Smooth muscle cell (in vitro differentiated cells): ENCODE data around the gene OLFM4. TPM values are rescaled to one million over a fixed set of nuclear protein-coding genes. Genes with fewer than 3 reads are reported as not detected.

ENCODE experiments used
- DNase-seq: peaks from one replicate; lab custom pipeline; 2025; ENCODE audit not compliant: unreplicated experiment; lab: John Stamatoyannopoulos, UW
- H2AFZ ChIP-seq: fragments of 200-600 bp; sonication (generic); 2 replicates; pipeline ENCODE4 v1.6.0; 2016; ENCODE audit warnings: antibody characterized with exemption, low read depth, mild to moderate bottlenecking
- H3F3A ChIP-seq: fragments of 200-600 bp; sonication (generic); 2 replicates; pipeline ENCODE4 v1.6.0; 2017; ENCODE audit warnings: antibody characterized with exemption, low read depth
- H3K27ac ChIP-seq: fragments of 200-600 bp; sonication (generic); 2 replicates; pipeline ENCODE4 v1.5.1; 2016; ENCODE audit warnings: low read depth, mild to moderate bottlenecking
- H3K27me3 ChIP-seq: fragments of 200-600 bp; sonication (generic); 2 replicates; pipeline ENCODE4 v1.6.1; 2016; ENCODE audit warnings: low read depth, mild to moderate bottlenecking
- H3K36me3 ChIP-seq: fragments of 200-600 bp; sonication (generic); 2 replicates; pipeline ENCODE4 v1.5.1; 2016; ENCODE audit warnings: low read depth
- H3K4me1 ChIP-seq: fragments of 200-600 bp; sonication (generic); 2 replicates; pipeline ENCODE4 v1.5.1; 2016; ENCODE audit warnings: low read depth
- H3K4me2 ChIP-seq: fragments of 200-600 bp; sonication (generic); 2 replicates; pipeline ENCODE4 v1.6.0; 2016; ENCODE audit warnings: mild to moderate bottlenecking
- H3K4me3 ChIP-seq: fragments of 200-600 bp; sonication (generic); 2 replicates; pipeline ENCODE4 v1.5.1; 2016; ENCODE audit warnings: mild to moderate bottlenecking
- H3K79me2 ChIP-seq: fragments of 200-600 bp; sonication (generic); 2 replicates; pipeline ENCODE4 v1.6.0; 2016; ENCODE audit warnings: low read depth, mild to moderate bottlenecking
- H3K9ac ChIP-seq: fragments of 200-600 bp; sonication (generic); 2 replicates; pipeline ENCODE4 v1.6.0; 2016; ENCODE audit warnings: low read depth
- H3K9me3 ChIP-seq: fragments of 200-600 bp; sonication (generic); replicated peaks from 2 replicates; pipeline ENCODE4 v1.5.1; 2016; ENCODE audit warnings: low read depth
- H4K20me1 ChIP-seq: fragments of 200-600 bp; sonication (generic); 2 replicates; pipeline ENCODE4 v1.6.0; 2016; ENCODE audit warnings: low read depth
- CTCF ChIP-seq: fragments of 200-600 bp; sonication (generic); IDR thresholded peaks from 2 replicates; pipeline ENCODE4 v1.5.1; 2017; ENCODE audit warnings: borderline replicate concordance, mild to moderate bottlenecking, antibody characterized with exemption; ENCODE audit not compliant: insufficient read depth, poor library complexity, severe bottlenecking
- WGBS: methylation state at CpG from one replicate; pipeline ENCODE4 v1.1.7; 2016; ENCODE audit warnings: low lambda C conversion rate; 5-methylcytosine and 5-hydroxymethylcytosine counted together
- polyA plus RNA-seq: library from polyadenylated mRNA; unstranded; fragments of >200 nt; fragmentation: Nextera tagmentation; extraction: Ambion mirVana; gene quantifications from 2 replicates; pipeline ENCODE4 v1.2.1, GENCODE V29; 2016
- total RNA-seq: library from RNA; depleted of rRNA; stranded (reverse); fragments of >200 nt; gene quantifications from 2 replicates; pipeline ENCODE4 v1.2.3, GENCODE V29; 2014

Gene OLFM4
- total and polyA plus RNA-seq, 2 experiments from 2014 or later = not detected

DNA sequence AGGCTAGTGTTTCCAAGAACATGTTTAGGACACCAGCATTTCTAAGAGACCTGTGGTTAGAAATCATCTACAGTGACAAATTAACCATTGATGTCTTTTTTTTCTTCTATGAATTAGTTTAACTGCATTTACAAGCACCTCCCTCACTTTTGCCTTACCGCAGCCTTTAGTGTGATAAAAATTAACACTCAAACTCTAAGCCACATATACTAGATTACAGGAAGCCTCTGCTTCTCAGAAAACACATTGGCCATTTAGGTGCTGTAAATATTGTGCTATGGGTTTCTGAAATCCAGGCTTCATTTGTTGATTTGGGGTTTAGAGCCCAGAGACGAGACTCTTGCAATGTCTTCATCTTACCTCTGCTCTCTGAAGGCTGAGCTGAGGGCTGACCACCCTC lies 34.6 kb upstream of the OLFM4 start:
- DNase-seq = no peak
- Histone ChIP-seq H2AFZ (no peak overlapping the region), H4K20me1 (no peaks in the 10 kb centered on the region), H3K4me2 (no peak overlapping the region), H3K9me3 (no peaks in the 10 kb centered on the region), H3K79me2 (no peaks in the 10 kb centered on the region), H3K27me3 (no peaks in the 10 kb centered on the region), H3K4me1 (peaks cover 7% of the 10 kb centered on the region), H3K4me3 (no peak overlapping the region), H3K9ac (no peak overlapping the region), H3K36me3 (no peaks in the 10 kb centered on the region), H3F3A (no peaks in the 10 kb centered on the region), H3K27ac (no peak overlapping the region)
- TF ChIP-seq CTCF = no peak
- WGBS = 75% methylated on average over 2 of the region's 2 CpGs

- peaks cover 7% of the 10 kb centered on the region for H3K4me1 ChIP-seq
- no peaks in the 10 kb centered on the region for H3K27me3 ChIP-seq
- TF ChIP-seq CTCF = no peak
- 87% methylated on average over 1 of the region's 1 CpG for WGBS
- H3K4me3 ChIP-seq = no peak overlapping the region
- no peak overlapping the region for H2AFZ ChIP-seq
- H3K4me2 ChIP-seq = no peak overlapping the region
- H3K9ac ChIP-seq = no peak overlapping the region
- no peaks in the 10 kb centered on the region for H3K36me3 ChIP-seq
- no peaks in the 10 kb centered on the region for H3K9me3 ChIP-seq
- H3K79me2 ChIP-seq = no peaks in the 10 kb centered on the region
- no peaks in the 10 kb centered on the region for H3F3A ChIP-seq
- no peak overlapping the region for H3K27ac ChIP-seq
- DNase-seq = no peak
- H4K20me1 ChIP-seq = no peaks in the 10 kb centered on the region
These were observed 33.7 kb upstream of the OLFM4 start for GRCh38 chr13:52994865-52995264.

GRCh38 chr13:52995946-52996345 lies 32.7 kb upstream of the OLFM4 start:
- 98% methylated on average over 2 of the region's 2 CpGs for WGBS
- no peak overlapping the region for H2AFZ ChIP-seq
- no peak overlapping the region for H3K27ac ChIP-seq
- no peaks in the 10 kb centered on the region for H3K79me2 ChIP-seq
- H4K20me1 ChIP-seq = no peaks in the 10 kb centered on the region
- H3K4me3 ChIP-seq = no peak overlapping the region
- H3K9ac ChIP-seq = no peak overlapping the region
- H3K9me3 ChIP-seq = no peaks in the 10 kb centered on the region
- H3K4me1 ChIP-seq = peaks cover 7% of the 10 kb centered on the region
- no peaks in the 10 kb centered on the region for H3K27me3 ChIP-seq
- H3F3A ChIP-seq = no peaks in the 10 kb centered on the region
- no peaks in the 10 kb centered on the region for H3K36me3 ChIP-seq
- DNase-seq = no peak
- H3K4me2 ChIP-seq = no peak overlapping the region
- TF ChIP-seq CTCF = no peak

GRCh38 chr13:52997951-52998876 lies 30.4 kb upstream of the OLFM4 start:
- H3K9me3 ChIP-seq = no peaks in the 10 kb centered on the region
- no peaks in the 10 kb centered on the region for H3F3A ChIP-seq
- no peak overlapping the region for H3K4me2 ChIP-seq
- 75% methylated on average over 5 of the region's 5 CpGs for WGBS
- H3K36me3 ChIP-seq = no peaks in the 10 kb centered on the region
- no peak overlapping the region for H3K27ac ChIP-seq
- H3K9ac ChIP-seq = no peak overlapping the region
- DNase-seq = no peak
- H3K4me1 ChIP-seq = peaks cover 7% of the 10 kb centered on the region
- no peak overlapping the region for H3K4me3 ChIP-seq
- no peaks in the 10 kb centered on the region for H3K27me3 ChIP-seq
- TF ChIP-seq CTCF = no peak
- no peak overlapping the region for H2AFZ ChIP-seq
- H3K79me2 ChIP-seq = no peaks in the 10 kb centered on the region
- H4K20me1 ChIP-seq = no peaks in the 10 kb centered on the region
